ENCODE measurements around the gene PKD1.

The PKD1 gene

GRCh38 chr16:2170080-2170479 lies 34.4 kb upstream of the PKD1 start:
- no peak for DNase-seq (ENCODE audit: low spot score)

- no peak for DNase-seq (ENCODE audit: low spot score)
These were observed 31.5 kb upstream of the PKD1 start for GRCh38 chr16:2167068-2167638.

- DNase-seq (ENCODE audit: low spot score): no peak
These were observed 30.8 kb upstream of the PKD1 start for GRCh38 chr16:2166263-2167067.

GRCh38 chr16:2165861-2166260 lies 30.2 kb upstream of the PKD1 start:
- no peak for DNase-seq (ENCODE audit: low spot score)

- DNase-seq (ENCODE audit: low spot score): no peak
These were observed 27.6 kb upstream of the PKD1 start for GRCh38 chr16:2163211-2163881.

- DNase-seq (ENCODE audit: low spot score): no peak
These were observed 27.0 kb upstream of the PKD1 start for GRCh38 chr16:2162676-2163118.

GRCh38 chr16:2161911-2162310 lies 26.2 kb upstream of the PKD1 start:
- no peak for DNase-seq (ENCODE audit: low spot score)

- no peak for DNase-seq (ENCODE audit: low spot score)
These were observed 25.3 kb upstream of the PKD1 start for GRCh38 chr16:2160915-2161551.

- no peak for DNase-seq (ENCODE audit: low spot score)
These were observed 23.6 kb upstream of the PKD1 start for GRCh38 chr16:2159175-2159838.

GRCh38 chr16:2158262-2158638 lies 22.6 kb upstream of the PKD1 start:
- no peak for DNase-seq (ENCODE audit: low spot score)

GRCh38 chr16:2157480-2158261 lies 22.0 kb upstream of the PKD1 start:
- DNase-seq (ENCODE audit: low spot score): no peak

GRCh38 chr16:2156849-2157224 lies 21.1 kb upstream of the PKD1 start:
- DNase-seq (ENCODE audit: low spot score): no peak

GRCh38 chr16:2155977-2156848 lies 20.5 kb upstream of the PKD1 start:
- DNase-seq (ENCODE audit: low spot score): no peak

- peak; percentile 93 for DNase-seq (ENCODE audit: low spot score)
These were observed 19.6 kb upstream of the PKD1 start, which contains the start of gene TRAF7 for GRCh38 chr16:2155091-2155950. Gene TRAF7 (plus strand): TSS chr16:2155782. CDS start chr16:2163921, 8,139 bp downstream.

- no peak for DNase-seq (ENCODE audit: low spot score)
These were observed 18.9 kb upstream of the PKD1 start for GRCh38 chr16:2154533-2155090.

GRCh38 chr16:2152695-2153506 lies 17.2 kb upstream of the PKD1 start:
- DNase-seq (ENCODE audit: low spot score): no peak

GRCh38 chr16:2151188-2152091 lies 15.7 kb upstream of the PKD1 start:
- DNase-seq (ENCODE audit: low spot score): no peak

All from D341Med (cell line).